Rectal smooth muscle tissue (tissue), 1 donor: ENCODE data around the gene KDM6A.
A peak's percentile ranks its signal among the peaks of the same experiment; 100 is the strongest.
"Not testable (repeated sequence)": the region's sequence is repeated elsewhere in the genome, so short reads cannot be mapped to it uniquely, and the experiment has no call there.

Experiments used
- H3K27ac ChIP-seq: one replicate; pipeline ENCODE4 v1.7.0; 2013; ENCODE audit warnings: low read depth, low read length, inconsistent platforms
- H3K27me3 ChIP-seq: one replicate; pipeline ENCODE4 v1.7.0; 2013; ENCODE audit warnings: low read length; ENCODE audit not compliant: control insufficient read depth, insufficient read depth
- H3K36me3 ChIP-seq: one replicate; pipeline ENCODE4 v1.7.0; 2013; ENCODE audit warnings: low read length; ENCODE audit not compliant: control insufficient read depth, insufficient read depth
- H3K4me1 ChIP-seq: one replicate; pipeline ENCODE4 v1.7.0; 2013; ENCODE audit warnings: low read length; ENCODE audit not compliant: control insufficient read depth, insufficient read depth
- H3K4me3 ChIP-seq: one replicate; pipeline ENCODE4 v1.7.0; 2013; ENCODE audit warnings: low read length
- H3K9ac ChIP-seq: one replicate; pipeline ENCODE4 v1.7.0; 2013; ENCODE audit warnings: low read length

KDM6A gene

DNA sequence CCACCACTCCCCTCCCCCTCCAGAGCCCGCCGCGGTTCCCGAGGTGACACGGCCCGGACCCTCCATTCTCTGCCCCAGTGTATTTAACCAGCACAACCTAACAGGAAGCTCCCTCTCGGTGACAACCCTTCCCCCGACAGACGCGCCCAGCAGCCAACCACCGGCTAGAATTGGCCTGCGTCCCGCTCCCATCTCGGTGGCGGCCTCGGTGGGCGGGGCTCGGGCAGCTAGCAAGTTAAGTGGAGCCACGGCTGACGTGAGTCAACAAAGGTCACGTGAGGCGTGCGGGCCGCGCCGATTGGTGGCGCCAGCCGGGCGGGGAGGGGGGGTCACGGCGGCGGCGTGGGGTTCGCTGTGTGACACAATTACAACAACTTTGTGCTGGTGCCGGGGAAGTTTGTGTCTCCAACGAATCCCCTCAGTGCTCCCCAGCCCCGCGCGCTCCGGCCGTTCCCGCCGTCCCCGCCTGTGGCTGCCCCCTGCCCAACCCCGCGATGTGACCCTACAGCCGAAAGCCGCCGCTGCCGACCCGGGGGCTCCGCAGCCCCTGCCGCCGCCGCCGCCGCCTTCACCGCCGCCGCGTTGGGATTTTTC, at the start of gene KDM6A:
Gene KDM6A (plus strand): TSS at position 368 of the 594 bp plus-strand sequence. CDS start 364 bp downstream, outside the sequence.
- Histone ChIP-seq H3K27ac (peak within 1 kb of the TSS; percentile 95), H3K36me3 (no peaks in the 10 kb centered on the region), H3K9ac (peak within 1 kb of the TSS; percentile 73), H3K27me3 (no peaks in the 10 kb centered on the region), H3K4me1 (peaks cover 6% of the 10 kb centered on the region), H3K4me3 (peak within 1 kb of the TSS; percentile 85)

DNA sequence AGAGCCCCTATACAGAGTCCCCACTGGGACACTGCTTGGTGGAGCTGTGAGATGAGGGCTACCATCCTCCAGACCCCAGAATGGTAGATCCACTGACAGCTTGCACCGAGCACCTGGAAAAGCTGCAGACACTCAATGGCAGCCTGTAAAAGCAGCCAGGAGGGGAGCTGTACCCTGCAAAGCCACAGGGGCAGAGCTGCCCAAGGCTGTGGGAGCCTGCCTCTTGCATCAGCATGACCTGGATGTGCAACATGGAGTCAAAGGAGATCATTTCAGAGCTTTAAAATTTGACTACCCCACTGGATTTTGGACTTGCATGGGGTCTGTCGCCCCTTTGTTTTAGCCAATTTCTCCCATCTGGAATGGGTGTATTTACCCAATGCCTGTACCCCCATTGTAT, 49.8 kb upstream of the KDM6A start:
- H3K4me3 ChIP-seq, H3K27ac ChIP-seq, H3K9ac ChIP-seq, H3K4me1 ChIP-seq, H3K36me3 ChIP-seq, H3K27me3 ChIP-seq: not testable (repeated sequence)

GRCh38 chrX:44828008-44828605, 44.9 kb upstream of the KDM6A start:
- H3K36me3 ChIP-seq = no peaks in the 10 kb centered on the region
- no peak overlapping the region for H3K9ac ChIP-seq
- no peak overlapping the region for H3K27ac ChIP-seq
- no peaks in the 10 kb centered on the region for H3K27me3 ChIP-seq
- H3K4me1 ChIP-seq = no peaks in the 10 kb centered on the region
- H3K4me3 ChIP-seq = no peak overlapping the region

- H3K36me3 ChIP-seq = no peaks in the 10 kb centered on the region
- H3K27ac ChIP-seq = no peak overlapping the region
- no peak overlapping the region for H3K4me3 ChIP-seq
- no peaks in the 10 kb centered on the region for H3K4me1 ChIP-seq
- no peak overlapping the region for H3K9ac ChIP-seq
- no peaks in the 10 kb centered on the region for H3K27me3 ChIP-seq
These were observed 43.2 kb upstream of the KDM6A start for GRCh38 chrX:44829832-44830231.

DNA sequence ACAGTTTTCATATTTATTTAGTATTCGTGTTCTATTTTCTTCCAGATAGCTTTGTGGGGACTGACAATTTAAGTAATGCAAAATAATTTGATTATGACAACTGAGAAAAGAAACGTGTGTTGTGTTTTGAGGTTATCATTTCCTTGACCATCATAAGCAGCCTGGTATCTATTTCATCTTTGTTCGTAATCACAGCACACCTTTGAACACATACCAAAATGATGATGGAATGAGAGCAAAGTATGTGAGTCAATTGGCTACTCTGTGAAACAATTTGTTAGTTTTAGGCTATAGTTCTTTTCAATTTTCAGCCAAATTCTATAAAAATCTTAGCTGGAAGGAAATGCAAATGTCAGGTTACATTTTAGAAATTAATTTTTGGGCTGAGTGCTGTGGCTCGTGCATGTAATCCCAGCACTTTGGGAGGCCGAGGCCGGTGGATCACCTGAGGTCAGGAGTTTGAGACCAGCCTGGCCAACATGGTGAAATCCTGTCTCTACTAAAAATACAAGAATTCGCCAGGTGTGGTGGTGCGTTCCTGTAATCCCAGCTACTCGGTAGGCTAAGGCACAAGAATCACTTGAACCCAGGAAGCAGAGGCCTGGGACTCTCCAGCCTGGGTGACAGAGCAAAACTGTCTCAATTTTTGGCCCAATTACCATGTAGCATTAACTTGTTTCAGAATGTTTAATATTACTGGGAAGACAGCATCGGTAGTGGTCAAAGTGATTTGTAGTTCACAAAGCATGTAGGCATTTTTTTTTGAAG, 30.3 kb upstream of the KDM6A start:
- no peak overlapping the region for H3K9ac ChIP-seq
- no peaks in the 10 kb centered on the region for H3K36me3 ChIP-seq
- no peak overlapping the region for H3K27ac ChIP-seq
- H3K27me3 ChIP-seq = no peaks in the 10 kb centered on the region
- no peaks in the 10 kb centered on the region for H3K4me1 ChIP-seq
- no peak overlapping the region for H3K4me3 ChIP-seq

- Histone ChIP-seq H3K27ac (no peak overlapping the region), H3K27me3 (no peaks in the 10 kb centered on the region), H3K4me1 (no peaks in the 10 kb centered on the region), H3K36me3 (no peaks in the 10 kb centered on the region), H3K4me3 (no peak overlapping the region), H3K9ac (no peak overlapping the region)
These were observed 29.7 kb upstream of the KDM6A start for GRCh38 chrX:44843318-44843702.

DNA sequence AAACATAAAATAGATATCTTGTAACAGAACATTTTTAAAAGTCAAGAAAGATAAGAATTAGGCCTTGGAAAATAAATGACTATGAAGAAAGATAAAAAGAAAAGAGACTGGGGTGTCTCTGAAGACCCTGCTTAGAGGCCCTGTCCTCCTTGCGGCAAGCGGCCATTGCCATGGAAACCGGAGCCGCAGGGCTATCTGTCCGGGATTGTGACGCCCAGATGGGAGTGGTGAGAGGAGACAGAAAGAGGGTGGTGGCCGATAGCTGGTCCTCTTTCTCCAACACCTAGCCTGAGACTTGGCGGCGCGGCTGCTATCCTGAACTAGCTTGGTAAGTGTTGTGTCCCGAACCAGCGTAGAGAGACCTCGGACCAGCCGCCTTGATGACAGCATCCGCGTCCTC, 29.2 kb upstream of the KDM6A start, which contains the start of gene DUSP21:
Gene DUSP21 (plus strand): TSS at position 269 of the 400 bp plus-strand sequence. CDS start 112 bp downstream, at position 381.
- no peaks in the 10 kb centered on the region for H3K4me1 ChIP-seq
- H3K27ac ChIP-seq = no peak within 1 kb of the TSS
- no peaks in the 10 kb centered on the region for H3K36me3 ChIP-seq
- no peak within 1 kb of the TSS for H3K9ac ChIP-seq
- H3K4me3 ChIP-seq = no peak within 1 kb of the TSS
- H3K27me3 ChIP-seq = no peaks in the 10 kb centered on the region

- H3K4me3 ChIP-seq = no peak overlapping the region
- no peaks in the 10 kb centered on the region for H3K27me3 ChIP-seq
- H3K27ac ChIP-seq = no peak overlapping the region
- H3K9ac ChIP-seq = no peak overlapping the region
- H3K4me1 ChIP-seq = no peaks in the 10 kb centered on the region
- H3K36me3 ChIP-seq = no peaks in the 10 kb centered on the region
These were observed 28.8 kb upstream of the KDM6A start for GRCh38 chrX:44844204-44844603.

DNA sequence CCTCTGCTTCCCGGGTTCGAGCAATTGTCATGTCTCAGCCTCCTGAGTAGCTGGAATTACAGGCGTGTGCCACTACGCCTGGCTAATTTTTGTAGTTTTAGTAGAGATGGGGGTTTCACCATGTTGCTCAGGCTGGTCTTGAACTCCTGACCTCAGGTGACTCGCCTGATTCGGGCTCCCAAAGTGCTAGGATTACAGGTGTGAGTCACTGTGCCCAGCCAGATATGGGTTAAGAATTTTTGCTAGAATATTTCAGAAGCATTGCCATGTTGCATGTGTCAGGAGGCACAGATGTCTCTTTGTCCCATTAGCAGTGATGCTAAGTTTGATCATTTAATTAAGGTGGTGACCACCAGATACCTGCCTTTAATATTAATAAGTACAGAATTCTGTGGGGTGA, 22.1 kb upstream of the KDM6A start:
- H3K27me3 ChIP-seq, H3K36me3 ChIP-seq, H3K27ac ChIP-seq, H3K4me3 ChIP-seq, H3K4me1 ChIP-seq, H3K9ac ChIP-seq: not testable (repeated sequence)

GRCh38 chrX:44871114-44871645, 1.8 kb upstream of the KDM6A start:
- no peak overlapping the region for H3K9ac ChIP-seq
- H3K27me3 ChIP-seq = no peaks in the 10 kb centered on the region
- H3K4me3 ChIP-seq = peak overlapping the region; percentile 79
- no peaks in the 10 kb centered on the region for H3K36me3 ChIP-seq
- H3K4me1 ChIP-seq = peaks cover 4% of the 10 kb centered on the region
- H3K27ac ChIP-seq = no peak overlapping the region

GRCh38 chrX:44871931-44872820, 812 bp upstream of the KDM6A start:
- Histone ChIP-seq H3K27me3 (no peaks in the 10 kb centered on the region), H3K27ac (peak overlapping the region; percentile 95), H3K4me1 (peaks cover 6% of the 10 kb centered on the region), H3K36me3 (no peaks in the 10 kb centered on the region), H3K9ac (peak overlapping the region; percentile 73), H3K4me3 (peak overlapping the region; percentile 79)
